ENCODE results near the gene MTHFSD. TPM values are rescaled to one million over a fixed set of nuclear protein-coding genes. Genes with fewer than 3 reads are reported as not detected.

The MTHFSD gene
- total and polyA plus RNA-seq, 3 experiments from 2014 or later = 21.9 to 25.0 (median 23.0) TPM

- H3K4me3 ChIP-seq (ENCODE audit: low read length) = no peak overlapping the region
- Mint-ChIP-seq H3K4me3 (no peak overlapping the region), H3K27me3 (peaks cover 24 to 46% of the 10 kb centered on the region in 2 donors), H3K27ac (no peak overlapping the region), H3K4me1 (peaks cover 4 to 14% (median 6%) of the 10 kb centered on the region in 3 donors), H3K36me3 (no peaks in the 10 kb centered on the region), H3K9me3 (peaks cover 0 to 7% (median 3%) of the 10 kb centered on the region in 5 donors)
- DNase-seq = peak in 1 of 5 donors; percentile 8
- H3K9me3 ChIP-seq (ENCODE audit: low read length) = no peaks in the 10 kb centered on the region
- peaks cover 19% of the 10 kb centered on the region for H3K27me3 ChIP-seq (ENCODE audit: insufficient read depth, low read length, poor library complexity, severe bottlenecking)
- H3K36me3 ChIP-seq (ENCODE audit: insufficient read depth, low read length) = no peaks in the 10 kb centered on the region
- no peak overlapping the region for H3K27ac ChIP-seq (ENCODE audit: low read depth, low read length)
- ChIA-PET POLR2A (no interaction called here), CTCF (no interaction called here)
- no peaks in the 10 kb centered on the region for H3K4me1 ChIP-seq (ENCODE audit: insufficient read depth, low read length)
These were observed 33.5 kb downstream of the MTHFSD start for GRCh38 chr16:86521236-86522197.

GRCh38 chr16:86520317-86521210 lies 34.5 kb downstream of the MTHFSD start:
- Mint-ChIP-seq H3K27me3 (peaks cover 28 to 50% of the 10 kb centered on the region in 2 donors), H3K9me3 (peaks cover 0 to 2% (median 0%) of the 10 kb centered on the region in 5 donors), H3K4me1 (peaks cover 4 to 14% (median 6%) of the 10 kb centered on the region in 3 donors), H3K36me3 (no peaks in the 10 kb centered on the region), H3K4me3 (peak overlapping the region in 5 of 7 donors; percentile 15 to 65 (median 51)), H3K27ac (no peak overlapping the region)
- POLR2A ChIA-PET = no interaction called here
- Histone ChIP-seq H3K36me3 (ENCODE audit: insufficient read depth, low read length) (no peaks in the 10 kb centered on the region), H3K9me3 (ENCODE audit: low read length) (no peaks in the 10 kb centered on the region), H3K27ac (ENCODE audit: low read depth, low read length) (no peak overlapping the region), H3K27me3 (ENCODE audit: insufficient read depth, low read length, poor library complexity, severe bottlenecking) (peaks cover 19% of the 10 kb centered on the region), H3K4me1 (ENCODE audit: insufficient read depth, low read length) (no peaks in the 10 kb centered on the region), H3K4me3 (ENCODE audit: low read length) (no peak overlapping the region)
- CTCF ChIA-PET = no interaction called here
- DNase-seq = peak in 1 of 5 donors; percentile 27

GRCh38 chr16:86519649-86520316 lies 35.3 kb downstream of the MTHFSD start:
- H3K4me3 Mint-ChIP-seq = peak overlapping the region in 6 of 7 donors; percentile 15 to 75 (median 52)
- Histone ChIP-seq H3K4me1 (ENCODE audit: insufficient read depth, low read length) (no peaks in the 10 kb centered on the region), H3K36me3 (ENCODE audit: insufficient read depth, low read length) (no peaks in the 10 kb centered on the region), H3K27ac (ENCODE audit: low read depth, low read length) (no peak overlapping the region), H3K27me3 (ENCODE audit: insufficient read depth, low read length, poor library complexity, severe bottlenecking) (peaks cover 19% of the 10 kb centered on the region), H3K9me3 (ENCODE audit: low read length) (no peaks in the 10 kb centered on the region), H3K4me3 (ENCODE audit: low read length) (no peak overlapping the region)
- POLR2A ChIA-PET = no interaction called here
- DNase-seq = peak; percentile 14 to 60 (median 45)
- H3K9me3 Mint-ChIP-seq = peaks cover 0 to 1% (median 0%) of the 10 kb centered on the region in 5 donors
- CTCF ChIA-PET = no interaction called here
- H3K27ac Mint-ChIP-seq = no peak overlapping the region
- H3K27me3 Mint-ChIP-seq = peaks cover 32 to 55% of the 10 kb centered on the region in 2 donors
- H3K4me1 Mint-ChIP-seq = peaks cover 4 to 14% (median 6%) of the 10 kb centered on the region in 3 donors
- no peaks in the 10 kb centered on the region for H3K36me3 Mint-ChIP-seq

GRCh38 chr16:86519007-86519648 lies 35.9 kb downstream of the MTHFSD start:
- DNase-seq = peak in 1 of 5 donors; percentile 29
- H3K36me3 ChIP-seq (ENCODE audit: insufficient read depth, low read length) = no peaks in the 10 kb centered on the region
- no peaks in the 10 kb centered on the region for H3K4me1 ChIP-seq (ENCODE audit: insufficient read depth, low read length)
- peak overlapping the region in 3 of 7 donors; percentile 5 to 75 (median 43) for H3K4me3 Mint-ChIP-seq
- H3K27me3 Mint-ChIP-seq = peaks cover 36 to 61% of the 10 kb centered on the region in 2 donors
- H3K9me3 Mint-ChIP-seq = no peaks in the 10 kb centered on the region
- H3K4me3 ChIP-seq (ENCODE audit: low read length) = no peak overlapping the region
- no peak overlapping the region for H3K27ac Mint-ChIP-seq
- H3K27ac ChIP-seq (ENCODE audit: low read depth, low read length) = no peak overlapping the region
- H3K9me3 ChIP-seq (ENCODE audit: low read length) = no peaks in the 10 kb centered on the region
- H3K27me3 ChIP-seq (ENCODE audit: insufficient read depth, low read length, poor library complexity, severe bottlenecking) = peaks cover 19% of the 10 kb centered on the region
- H3K36me3 Mint-ChIP-seq = no peaks in the 10 kb centered on the region
- H3K4me1 Mint-ChIP-seq = peaks cover 4 to 14% (median 6%) of the 10 kb centered on the region in 3 donors
- ChIA-PET POLR2A (no interaction called here), CTCF (no interaction called here)

DNA sequence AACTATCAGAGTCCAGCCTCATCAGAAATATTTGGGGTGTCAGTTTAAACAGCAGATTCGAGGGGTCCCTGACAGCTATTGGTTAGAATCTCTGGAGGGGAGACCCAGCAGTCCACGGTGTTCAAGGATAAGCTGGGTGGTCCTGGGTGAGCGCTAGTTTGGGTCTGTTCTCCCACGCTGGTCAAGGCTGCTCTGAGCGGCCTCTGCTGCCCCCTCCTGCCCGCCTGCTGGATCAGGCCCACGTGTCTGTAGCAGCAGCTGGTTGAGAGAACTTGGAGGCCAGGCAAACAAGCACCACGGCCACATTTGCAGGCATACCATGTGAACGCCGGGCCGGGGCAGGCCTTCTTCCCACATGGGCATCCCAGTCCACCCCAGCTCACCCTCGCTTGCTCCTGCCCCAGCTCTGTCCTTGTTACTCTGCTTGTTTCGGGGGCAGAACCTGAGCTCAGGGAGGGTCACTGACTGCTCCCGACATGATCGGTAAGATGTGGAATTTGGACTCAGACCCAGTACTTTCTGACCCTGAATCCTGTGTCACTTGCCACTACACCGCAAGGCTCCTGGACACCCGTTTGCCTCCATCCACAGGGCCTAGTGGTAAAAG lies 37.3 kb downstream of the MTHFSD start:
- H3K4me3 ChIP-seq (ENCODE audit: low read length) = no peak overlapping the region
- peak in 1 of 5 donors; percentile 39 for DNase-seq
- Mint-ChIP-seq H3K36me3 (peaks cover 0 to 2% (median 0%) of the 10 kb centered on the region in 3 donors), H3K4me1 (peaks cover 9 to 23% (median 11%) of the 10 kb centered on the region in 3 donors), H3K27ac (no peak overlapping the region), H3K4me3 (no peak overlapping the region), H3K9me3 (peaks cover 0 to 1% (median 0%) of the 10 kb centered on the region in 5 donors), H3K27me3 (peaks cover 43 to 72% of the 10 kb centered on the region in 2 donors)
- H3K4me1 ChIP-seq (ENCODE audit: insufficient read depth, low read length) = no peaks in the 10 kb centered on the region
- H3K9me3 ChIP-seq (ENCODE audit: low read length) = no peaks in the 10 kb centered on the region
- no peaks in the 10 kb centered on the region for H3K36me3 ChIP-seq (ENCODE audit: insufficient read depth, low read length)
- POLR2A ChIA-PET = no interaction called here
- H3K27me3 ChIP-seq (ENCODE audit: insufficient read depth, low read length, poor library complexity, severe bottlenecking) = peaks cover 22% of the 10 kb centered on the region
- H3K27ac ChIP-seq (ENCODE audit: low read depth, low read length) = no peak overlapping the region
- CTCF ChIA-PET = no interaction called here

DNA sequence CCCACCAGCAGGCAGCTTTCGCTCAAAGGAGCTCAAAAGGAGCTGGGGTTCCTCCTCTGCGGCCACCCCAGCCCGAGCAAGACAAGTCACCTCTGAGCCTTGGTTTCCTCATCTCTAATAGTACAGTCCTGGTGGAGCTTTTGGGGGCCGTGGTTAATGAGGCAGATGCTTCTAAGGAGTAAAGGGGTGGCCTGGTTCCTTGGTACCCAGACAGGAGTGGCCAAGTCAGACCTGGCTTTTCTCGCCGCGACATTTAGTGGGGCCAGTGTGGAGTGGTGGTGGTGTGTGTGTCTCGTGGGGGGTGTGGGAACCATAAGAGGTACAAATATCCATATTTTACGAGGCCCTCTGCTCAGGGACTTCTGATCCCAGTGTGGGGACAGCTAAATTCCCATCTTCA lies 38.0 kb downstream of the MTHFSD start:
- no peak overlapping the region for H3K4me3 ChIP-seq (ENCODE audit: low read length)
- Mint-ChIP-seq H3K36me3 (peaks cover 0 to 2% (median 0%) of the 10 kb centered on the region in 3 donors), H3K4me3 (no peak overlapping the region), H3K4me1 (peaks cover 9 to 23% (median 11%) of the 10 kb centered on the region in 3 donors), H3K9me3 (peaks cover 0 to 1% (median 0%) of the 10 kb centered on the region in 5 donors), H3K27me3 (peaks cover 44 to 73% of the 10 kb centered on the region in 2 donors), H3K27ac (no peak overlapping the region)
- CTCF ChIA-PET = no interaction called here
- H3K4me1 ChIP-seq (ENCODE audit: insufficient read depth, low read length) = no peaks in the 10 kb centered on the region
- no peaks in the 10 kb centered on the region for H3K9me3 ChIP-seq (ENCODE audit: low read length)
- peak in 1 of 5 donors; percentile 7 for DNase-seq
- H3K27ac ChIP-seq (ENCODE audit: low read depth, low read length) = no peak overlapping the region
- POLR2A ChIA-PET = no interaction called here
- H3K27me3 ChIP-seq (ENCODE audit: insufficient read depth, low read length, poor library complexity, severe bottlenecking) = peaks cover 21% of the 10 kb centered on the region
- no peaks in the 10 kb centered on the region for H3K36me3 ChIP-seq (ENCODE audit: insufficient read depth, low read length)

- H3K27ac Mint-ChIP-seq = no peak overlapping the region
These were observed 38.4 kb downstream of the MTHFSD start for GRCh38 chr16:86516623-86517003.

More at GRCh38 chr16:86516623-86517003, 38.4 kb downstream of the MTHFSD start:
- Histone ChIP-seq H3K27me3 (ENCODE audit: insufficient read depth, low read length, poor library complexity, severe bottlenecking) (peaks cover 21% of the 10 kb centered on the region), H3K4me1 (ENCODE audit: insufficient read depth, low read length) (no peaks in the 10 kb centered on the region), H3K4me3 (ENCODE audit: low read length) (no peak overlapping the region), H3K9me3 (ENCODE audit: low read length) (no peaks in the 10 kb centered on the region), H3K36me3 (ENCODE audit: insufficient read depth, low read length) (no peaks in the 10 kb centered on the region), H3K27ac (ENCODE audit: low read depth, low read length) (no peak overlapping the region)
- Mint-ChIP-seq H3K36me3 (peaks cover 0 to 2% (median 0%) of the 10 kb centered on the region in 3 donors), H3K4me3 (no peak overlapping the region), H3K27me3 (peaks cover 44 to 72% of the 10 kb centered on the region in 2 donors), H3K4me1 (peaks cover 9 to 25% (median 11%) of the 10 kb centered on the region in 3 donors), H3K9me3 (peaks cover 0 to 1% (median 0%) of the 10 kb centered on the region in 5 donors)
- peak in 1 of 5 donors; percentile 4 for DNase-seq
- CTCF ChIA-PET = no interaction called here
- POLR2A ChIA-PET = no interaction called here
